HG03378 (cell line): ENCODE data around the gene SLC27A1.
A peak's percentile ranks its signal among the peaks of the same experiment; 100 is the strongest.
"Not testable (repeated sequence)": the region's sequence is repeated elsewhere in the genome, so short reads cannot be mapped to it uniquely, and the experiment has no call there.

ENCODE experiments used
- ATAC-seq: cut with Tn5 transposase; IDR thresholded peaks from one replicate; pipeline ENCODE4 v1.9.1; 2021; ENCODE audit warnings: mild to moderate bottlenecking, moderate library complexity; ENCODE audit not compliant: unreplicated experiment

Gene SLC27A1

DNA sequence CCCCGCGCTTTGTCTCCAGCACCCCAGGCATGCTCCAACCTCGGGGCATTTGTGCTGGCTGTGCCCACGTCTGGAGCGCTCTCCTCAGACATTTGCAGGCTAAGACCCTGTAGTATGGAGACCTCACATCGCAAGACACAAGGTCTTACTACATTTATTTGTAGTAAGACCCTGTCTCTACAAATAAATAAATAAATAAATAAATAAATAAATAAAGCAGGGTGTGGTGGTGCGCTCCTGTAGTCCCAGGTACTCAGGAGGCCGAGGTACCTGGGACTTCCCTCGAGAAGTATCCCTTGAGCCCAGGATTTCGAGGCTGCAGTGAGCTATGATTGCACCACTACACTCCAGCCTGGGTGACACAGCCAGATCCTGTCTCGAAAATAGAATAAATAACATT lies 14.2 kb upstream of the SLC27A1 start:
- ATAC-seq: no peak

DNA sequence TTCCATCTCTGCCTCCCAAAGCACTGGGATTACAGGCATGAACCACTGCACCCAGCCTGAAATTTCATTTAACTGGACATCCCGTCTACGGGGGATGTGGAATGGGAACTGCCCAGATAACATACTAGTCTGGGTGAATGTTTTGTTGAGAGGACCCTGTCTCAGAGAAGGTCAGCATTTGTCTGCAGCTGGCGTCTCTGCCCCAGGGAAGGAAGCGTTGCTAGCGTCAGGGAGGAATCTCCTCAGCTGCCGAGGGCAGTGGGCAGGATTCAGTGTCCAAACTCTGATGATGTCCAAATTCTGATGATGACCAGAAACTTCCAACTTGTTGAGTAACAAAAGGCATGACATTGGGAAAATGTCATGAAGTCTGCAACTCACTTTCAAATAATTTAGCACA lies 12.7 kb upstream of the SLC27A1 start:
- no peak for ATAC-seq

DNA sequence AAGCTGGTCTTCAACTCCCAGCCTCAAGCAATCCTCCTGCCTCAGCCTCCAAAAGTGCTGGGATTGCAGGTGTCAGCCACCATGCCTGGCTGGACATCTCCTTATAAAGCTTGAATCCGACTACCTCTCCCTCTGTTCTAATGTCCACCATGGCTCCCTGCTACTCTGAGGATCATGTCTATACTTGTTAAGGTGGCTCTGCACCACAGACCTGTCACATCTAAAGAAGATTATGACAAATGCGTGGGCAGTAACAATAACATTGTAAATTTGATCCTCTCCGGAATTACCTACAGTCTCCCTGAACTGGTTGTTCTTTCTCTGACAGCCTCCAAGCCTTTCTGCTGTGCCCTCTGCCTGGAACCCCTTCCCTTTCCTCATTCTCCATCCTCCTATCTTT lies 11.4 kb upstream of the SLC27A1 start:
- ATAC-seq: no peak

DNA sequence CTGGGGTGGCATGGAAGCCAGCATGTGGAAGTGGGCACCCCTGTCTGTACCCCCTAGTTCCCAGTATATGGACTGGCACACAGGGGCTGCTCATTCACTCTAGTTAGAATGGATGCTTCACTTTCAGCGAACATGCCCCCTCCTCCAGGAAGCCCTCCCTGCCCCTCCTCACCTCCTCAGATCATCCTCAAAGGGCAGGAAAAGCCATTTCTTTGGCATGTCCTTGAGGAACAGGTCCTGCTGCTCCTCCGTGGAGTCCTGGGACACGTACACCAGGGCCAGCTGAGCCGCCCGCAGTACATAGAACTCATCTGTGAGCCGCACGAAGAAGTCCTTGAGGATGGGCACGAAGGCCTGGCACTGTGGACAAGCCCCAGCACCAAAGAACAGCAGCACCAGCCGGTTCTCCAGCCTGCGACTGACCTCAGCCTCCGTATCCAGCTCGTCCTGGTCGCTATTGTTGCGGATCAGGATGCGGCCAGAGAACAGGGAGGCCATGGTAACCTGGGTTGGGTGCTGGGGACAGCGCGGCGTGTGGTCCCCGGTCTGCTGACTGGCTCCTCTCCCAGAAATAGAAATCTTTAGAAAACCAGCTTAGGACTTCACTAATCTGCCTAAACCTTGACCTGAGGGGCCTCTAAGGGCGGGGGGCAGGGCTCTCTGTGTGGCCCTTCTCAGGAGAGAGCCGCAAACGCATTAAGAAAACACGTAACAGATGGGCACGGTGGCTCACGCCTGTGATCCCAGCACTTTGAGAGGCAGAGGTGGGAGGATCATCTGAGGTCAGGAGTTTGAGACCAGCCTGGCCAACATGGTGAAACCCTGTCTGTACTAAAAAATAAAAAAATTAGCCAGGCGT lies 9.7 kb upstream of the SLC27A1 start, which contains the start of gene NXNL1:
Gene NXNL1, minus strand, starts transcription at position 555 of the 859 bp plus-strand sequence. Its CDS starts 57 bp downstream, at position 498.
- no peak for ATAC-seq

DNA sequence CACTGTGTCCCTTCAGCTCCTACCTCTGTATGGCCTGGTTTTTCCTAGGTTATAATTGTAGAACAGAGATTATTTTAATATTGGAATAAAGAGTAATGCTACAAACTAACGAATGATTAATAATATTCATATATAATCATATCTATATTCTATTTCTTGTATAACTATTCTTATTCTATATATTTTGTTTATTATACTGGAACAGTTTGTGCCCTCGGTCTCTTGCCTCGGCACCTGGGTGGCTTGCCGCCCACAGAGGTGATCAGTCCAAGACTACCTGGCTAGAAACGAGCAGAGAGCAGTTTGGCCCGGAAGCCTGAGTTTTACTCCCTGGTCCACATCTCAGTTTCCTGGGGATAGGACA lies 3.9 kb upstream of the SLC27A1 start:
- ATAC-seq: no peak

DNA sequence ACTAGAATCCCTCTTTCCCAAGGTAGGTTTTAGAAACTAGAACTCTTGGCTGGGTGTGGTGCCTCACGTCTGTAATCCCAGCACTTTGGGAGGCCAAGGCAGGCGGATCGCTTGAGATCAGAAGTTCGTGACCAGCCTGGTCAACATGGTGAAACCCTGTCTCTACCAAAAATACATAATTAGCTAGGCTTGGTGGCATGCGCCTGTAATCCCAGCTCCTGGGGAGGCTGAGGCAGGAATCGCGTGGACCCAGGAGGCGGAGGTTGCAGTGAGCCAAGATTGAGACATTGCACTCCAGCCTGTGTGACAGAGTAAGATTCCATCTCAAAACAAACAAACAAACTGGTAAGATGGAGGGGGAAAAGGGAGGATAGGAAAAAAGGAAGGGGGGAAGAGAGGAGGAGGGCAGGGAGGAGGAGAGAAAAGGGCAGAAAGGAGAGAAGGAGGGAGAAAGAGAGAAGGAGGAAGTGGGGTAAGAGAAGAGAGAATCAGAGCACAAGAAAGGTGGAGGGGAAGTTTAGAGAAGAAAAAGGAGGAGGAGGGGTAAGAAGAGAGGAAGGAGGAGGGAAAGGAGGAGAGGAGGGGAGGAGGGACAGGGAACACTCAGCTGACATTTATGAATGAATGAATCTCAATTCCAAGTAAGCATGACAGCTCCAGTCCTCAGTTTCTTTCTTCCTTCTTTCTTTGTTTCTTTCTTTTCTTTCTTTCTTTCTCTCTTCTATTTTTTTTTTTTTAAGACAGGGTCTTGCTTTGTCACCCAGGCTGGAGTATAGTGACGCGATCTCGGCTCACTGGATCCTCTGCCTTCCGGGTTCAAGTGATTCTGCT lies 2.6 kb upstream of the SLC27A1 start:
- no peak for ATAC-seq

DNA sequence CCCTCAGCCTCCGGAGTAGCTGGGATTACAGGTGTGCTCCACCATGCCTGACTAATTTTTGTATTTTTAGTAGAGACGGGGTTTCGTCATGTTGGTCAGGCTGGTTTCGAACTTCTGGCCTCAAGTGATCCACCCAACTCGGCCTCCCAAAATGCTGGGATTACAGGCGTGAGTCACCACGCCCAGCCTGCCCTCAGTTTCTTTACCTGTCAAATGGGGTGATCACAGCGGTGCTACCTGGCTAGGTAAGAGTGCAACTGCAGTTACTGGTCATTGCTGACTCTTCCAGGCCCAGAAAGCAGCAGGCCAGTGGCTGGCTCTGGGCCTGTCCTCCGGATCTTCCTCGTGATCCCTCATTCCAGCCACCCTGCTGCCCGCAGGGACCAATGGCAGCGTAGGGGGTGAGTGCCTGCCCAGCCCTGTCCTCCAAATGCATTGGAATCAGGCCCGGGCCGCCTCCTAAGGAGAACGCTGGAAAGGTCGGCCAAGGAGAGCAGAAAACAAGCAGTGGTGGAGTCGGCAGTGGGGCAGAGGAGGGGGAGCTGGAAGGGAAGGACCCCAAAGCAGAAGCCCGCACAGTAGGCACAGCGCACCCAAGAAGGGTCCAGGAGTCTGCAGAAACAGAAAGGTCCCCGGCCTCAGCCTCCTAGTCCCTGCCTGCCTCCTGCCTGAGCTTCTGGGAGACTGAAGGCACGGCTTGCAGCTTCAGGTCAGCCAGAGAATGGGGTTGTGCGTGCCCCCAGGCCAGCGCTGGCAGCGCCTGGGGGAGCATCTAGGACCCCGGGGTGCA lies 1.8 kb upstream of the SLC27A1 start:
- no peak for ATAC-seq

DNA sequence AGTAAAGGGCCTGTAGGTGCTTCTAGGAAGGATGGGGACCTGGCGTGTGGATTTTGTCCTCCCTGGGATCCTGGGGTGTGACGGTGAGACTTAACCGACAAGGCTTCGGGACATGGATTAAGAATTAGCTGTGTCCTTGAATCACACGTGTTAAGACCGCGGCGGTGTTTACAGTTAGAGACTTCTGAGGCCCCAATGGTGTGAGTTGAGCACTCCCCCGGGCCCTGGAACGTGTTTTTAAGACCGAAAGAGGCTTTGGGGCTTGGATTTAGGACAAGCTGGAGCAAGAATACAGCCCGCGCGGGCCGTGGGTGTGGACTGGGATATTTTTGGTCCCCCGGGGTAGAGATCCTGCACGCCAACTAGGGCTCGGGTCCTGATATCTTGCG lies 1.2 kb upstream of the SLC27A1 start:
- ATAC-seq: no peak

DNA sequence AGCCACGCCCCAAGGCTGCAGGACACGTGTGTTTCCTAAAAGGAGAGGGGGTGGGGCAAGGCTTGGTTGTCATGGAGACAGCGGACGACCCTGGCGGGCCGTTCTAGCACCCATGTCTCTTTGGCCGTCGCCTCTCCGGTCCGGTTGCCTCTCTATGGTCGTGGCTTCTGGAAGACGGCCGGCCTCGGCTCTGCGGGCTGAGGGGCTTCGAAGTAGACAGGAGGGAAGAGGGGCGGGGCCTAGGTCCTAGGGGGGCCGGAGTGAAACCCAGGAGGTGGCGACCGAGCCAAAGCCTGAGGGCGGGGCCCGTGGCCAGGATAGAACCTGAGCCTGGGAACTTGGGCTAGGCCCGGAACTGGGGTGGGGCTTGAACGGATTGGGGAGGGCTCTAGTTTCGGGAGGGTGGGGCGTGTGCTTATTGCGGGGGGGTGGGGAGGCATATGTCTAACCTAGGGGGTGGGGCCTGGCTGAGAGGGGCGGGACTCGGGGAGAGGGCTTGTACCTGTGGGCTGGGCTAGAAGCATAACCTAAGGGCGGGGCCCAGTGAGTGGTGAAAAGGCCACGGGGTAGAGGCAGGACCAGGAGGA lies 750 bp upstream of the SLC27A1 start:
- ATAC-seq: peak; percentile 30

DNA sequence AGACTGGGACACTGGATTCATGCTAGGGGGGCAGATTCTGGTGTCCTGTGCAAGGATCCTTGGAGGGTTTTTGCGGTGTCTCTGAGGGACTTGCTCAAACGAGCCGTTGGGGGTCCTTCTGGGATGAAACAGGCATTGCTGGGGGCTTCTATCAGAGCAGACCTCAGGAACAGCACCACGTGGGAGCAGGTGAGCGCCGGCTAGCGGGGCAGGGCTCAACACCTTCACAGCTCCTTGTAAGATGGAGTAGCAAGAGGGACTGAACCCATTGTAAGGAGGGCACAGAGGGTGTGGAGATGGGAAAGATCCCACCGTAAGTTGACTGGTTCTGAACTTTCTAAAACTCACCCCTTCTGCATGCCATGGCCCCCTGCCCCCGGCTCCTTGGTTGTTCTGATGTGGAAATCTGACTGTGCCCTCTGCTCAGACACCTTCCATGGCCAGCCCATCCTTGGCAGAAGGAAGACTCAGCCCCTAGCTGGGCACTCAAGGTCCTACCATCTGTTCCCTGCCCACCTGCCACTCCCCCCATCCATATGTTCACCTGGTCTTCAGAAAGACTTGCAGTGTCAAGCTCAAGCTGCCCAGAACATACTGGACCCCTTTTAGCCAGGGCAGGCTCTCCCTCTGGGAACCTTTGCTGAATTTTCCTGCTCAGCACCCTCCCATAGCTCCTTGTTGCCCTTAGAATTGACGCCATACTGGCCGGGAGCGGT lies 1.2 kb downstream of the SLC27A1 start:
- ATAC-seq: no peak

DNA sequence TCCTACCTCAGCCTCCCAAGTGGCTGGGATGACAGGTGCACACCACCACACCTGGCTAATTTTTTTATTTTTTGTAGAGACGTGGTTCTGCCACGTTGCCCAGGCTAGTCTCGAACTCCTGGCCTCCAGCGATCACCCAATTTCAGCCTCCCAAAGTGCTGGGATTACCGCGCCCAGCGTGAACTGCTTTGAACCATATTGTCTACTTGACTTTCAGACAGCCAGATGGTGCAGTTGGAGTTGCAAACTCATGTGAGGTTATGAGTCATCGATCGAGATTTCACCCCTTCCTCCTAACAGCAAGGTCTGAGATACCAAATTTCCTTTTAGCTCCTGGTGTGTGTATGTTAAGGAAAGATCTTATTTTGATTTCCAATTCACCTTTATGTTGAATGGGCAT lies 2.7 kb downstream of the SLC27A1 start:
- ATAC-seq: no peak

DNA sequence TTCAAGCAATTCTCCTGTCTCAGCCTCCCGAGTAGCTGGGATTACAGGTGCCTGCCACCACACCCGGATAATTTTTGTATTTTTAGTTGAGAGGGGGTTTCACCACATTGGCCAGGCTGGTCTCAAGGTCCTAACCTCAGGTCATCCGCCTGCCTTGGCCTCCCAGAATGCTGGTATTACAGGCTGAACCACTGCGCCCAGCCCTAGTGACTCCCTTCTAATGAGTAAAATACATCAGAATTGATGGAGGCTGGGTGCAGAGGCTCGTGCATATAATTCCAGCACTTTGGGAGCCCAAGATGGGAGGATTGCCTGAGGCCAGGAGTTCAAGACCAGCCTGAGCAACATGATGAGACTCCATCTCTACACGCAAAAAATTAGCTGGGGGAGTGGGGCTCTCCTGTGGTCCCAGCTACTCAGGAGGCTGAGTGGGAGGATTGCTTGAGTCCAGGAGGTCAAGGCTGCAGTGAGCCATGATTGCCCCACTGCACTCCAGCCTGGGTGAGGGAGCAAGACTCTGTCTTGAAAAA lies 4.8 kb downstream of the SLC27A1 start:
- not testable (repeated sequence) for ATAC-seq

DNA sequence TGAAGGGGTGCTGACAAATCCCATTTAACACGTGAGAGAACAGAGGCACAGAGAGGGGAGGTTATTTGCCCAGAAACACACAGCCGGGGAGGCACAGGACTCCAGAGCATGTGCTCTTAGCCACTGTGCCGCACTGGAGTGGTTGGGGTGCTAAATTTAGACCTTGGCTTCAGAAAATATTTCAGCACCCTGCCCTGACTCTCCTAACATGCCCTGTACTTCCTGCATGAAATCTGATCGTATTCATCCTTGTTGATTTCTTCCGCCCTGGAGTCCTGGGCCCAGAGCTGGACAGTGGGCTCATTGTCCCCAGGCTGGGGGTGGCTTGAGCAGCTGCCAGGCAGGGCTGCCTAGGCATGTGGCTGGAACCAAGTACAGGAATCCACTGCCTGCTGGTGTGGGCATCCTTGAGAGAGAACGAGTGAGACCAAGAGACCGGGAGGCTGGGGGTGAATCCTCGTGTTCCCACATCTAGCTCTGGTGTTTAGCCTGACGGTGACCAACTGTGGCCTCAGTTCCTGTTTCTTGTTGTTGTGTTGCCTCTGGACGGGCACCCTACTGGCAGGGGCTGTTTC lies 5.3 kb downstream of the SLC27A1 start:
- no peak for ATAC-seq

DNA sequence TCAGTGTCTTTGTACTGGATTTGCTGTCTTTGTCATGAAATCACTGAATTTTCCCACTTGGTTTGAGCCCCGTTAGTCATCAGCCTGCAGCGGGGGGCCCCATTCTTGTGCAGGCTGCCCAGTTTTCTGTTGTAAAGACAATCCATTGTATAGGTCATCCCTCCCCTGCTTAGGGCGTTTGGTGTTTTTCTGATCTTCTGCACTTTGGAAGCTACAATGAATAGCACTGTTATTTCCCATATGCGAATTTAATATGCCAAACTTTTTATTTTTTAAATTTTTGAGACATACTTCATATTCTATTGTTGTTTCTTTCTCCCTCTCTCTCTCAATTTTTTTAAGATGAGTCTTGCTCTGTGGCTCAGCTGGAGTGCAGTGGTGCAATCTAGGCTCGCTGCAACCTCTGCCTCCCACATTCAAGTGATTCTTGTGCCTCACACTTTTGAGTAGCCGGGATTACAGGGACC lies 9.0 kb downstream of the SLC27A1 start:
- no peak for ATAC-seq

DNA sequence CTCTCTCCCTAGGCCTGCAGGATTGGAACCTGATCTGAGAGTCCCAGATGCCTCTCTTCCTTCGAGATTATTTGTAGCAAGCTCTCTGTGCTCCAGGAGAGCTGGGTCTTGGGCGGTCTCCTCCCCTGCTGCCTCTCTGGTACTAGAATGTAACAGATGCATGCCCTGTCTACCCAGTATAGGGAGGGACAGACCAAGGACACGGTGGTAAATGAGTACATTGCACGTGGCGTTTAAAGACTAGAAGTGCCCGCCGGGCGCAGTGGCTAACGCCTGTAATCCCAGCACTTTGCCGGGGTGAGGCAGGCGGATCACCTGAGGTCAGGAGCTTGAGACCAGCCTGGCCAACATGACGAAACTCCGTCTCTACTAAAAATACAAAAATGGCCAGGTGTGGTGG lies 11.7 kb downstream of the SLC27A1 start:
- no peak for ATAC-seq

DNA sequence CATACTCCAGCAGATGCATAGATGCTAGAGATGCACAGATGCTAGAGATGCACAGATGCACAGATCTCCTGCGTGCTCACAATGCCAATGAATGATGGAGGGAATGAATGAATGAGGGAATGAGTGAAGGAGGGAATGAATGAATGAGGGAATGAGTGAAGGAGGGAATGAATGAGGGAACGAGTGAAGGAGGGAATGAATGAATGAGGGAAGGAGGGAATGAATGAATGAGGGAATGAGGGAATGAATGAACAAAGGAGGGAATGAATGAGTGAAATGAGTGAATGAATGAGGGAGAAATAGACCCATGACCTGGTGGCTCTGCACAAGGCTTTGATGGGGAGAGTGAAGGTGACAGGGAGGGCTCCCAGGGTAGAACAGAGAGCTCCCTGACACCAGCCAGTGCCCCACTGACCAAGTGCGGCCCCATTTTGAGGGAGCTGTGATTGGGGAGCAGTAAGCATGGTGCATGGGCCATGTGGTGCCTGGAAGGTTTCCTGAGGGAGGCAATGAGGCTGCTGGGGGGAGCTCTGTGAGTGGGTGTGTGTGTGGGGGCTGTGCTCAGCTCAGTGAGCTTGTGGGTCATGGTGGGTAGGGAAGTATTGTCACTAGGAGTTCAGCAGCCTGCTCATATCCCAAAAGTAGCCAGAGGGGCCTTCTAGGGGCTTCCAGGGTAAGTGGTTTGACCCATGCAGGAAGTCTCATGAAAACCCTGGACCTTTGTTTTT lies 12.7 kb downstream of the SLC27A1 start:
- ATAC-seq: no peak

DNA sequence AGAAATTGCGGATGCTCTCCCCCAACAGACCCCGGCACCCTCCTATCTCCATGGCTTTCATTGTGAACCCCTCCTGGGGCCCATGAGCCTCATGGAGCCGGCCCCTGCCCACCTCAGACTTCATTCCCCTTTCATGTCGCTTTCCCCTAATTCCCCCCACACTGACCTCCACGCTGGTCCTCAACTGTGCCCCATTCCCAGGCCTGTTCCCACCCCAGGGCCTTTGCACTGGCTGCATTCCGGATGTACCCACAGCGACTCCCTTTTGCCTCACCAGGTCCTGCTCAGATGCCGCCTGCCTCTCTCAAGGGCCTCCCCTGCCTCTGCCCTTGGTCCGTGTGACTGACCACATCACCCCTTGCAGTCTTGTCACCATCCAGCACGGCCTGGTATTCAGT lies 13.3 kb downstream of the SLC27A1 start:
- ATAC-seq: no peak

DNA sequence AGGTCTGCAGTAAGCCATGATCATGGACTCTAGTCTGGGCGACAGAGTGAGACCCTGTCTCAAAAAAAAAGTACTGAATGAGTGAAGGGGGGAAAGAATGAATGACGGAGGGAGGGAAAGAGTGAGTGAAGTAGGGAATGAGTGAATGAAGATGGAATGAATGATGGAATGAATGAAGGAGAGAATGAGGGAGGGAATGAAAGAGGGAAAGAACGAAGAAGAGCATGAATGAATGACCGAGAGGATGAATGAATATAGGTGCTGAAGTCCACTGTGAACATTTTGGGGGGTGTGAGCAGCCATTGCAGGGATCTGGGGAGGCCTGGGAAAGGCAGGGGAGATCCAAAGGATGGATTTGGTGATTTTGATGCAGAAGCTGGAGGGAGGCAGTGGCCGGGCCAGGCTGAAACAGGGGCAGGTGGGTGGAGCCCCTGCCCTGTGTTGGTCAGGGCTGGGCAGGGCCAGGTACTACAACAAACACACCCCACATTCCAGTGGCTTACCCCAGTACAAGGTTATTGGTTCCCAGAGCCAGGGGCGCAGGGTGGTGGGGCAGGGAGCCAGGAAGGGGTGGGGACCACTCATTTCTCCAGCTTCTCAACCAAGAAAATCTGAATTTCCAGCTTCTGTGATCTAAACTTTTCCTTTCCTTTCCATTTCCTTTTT lies 14.3 kb downstream of the SLC27A1 start:
- ATAC-seq: no peak
